Ascending aorta (tissue), 2 donors: Measurements from ENCODE around the gene C16orf74. TPM values are rescaled to one million over a fixed set of nuclear protein-coding genes. Genes with fewer than 3 reads are reported as not detected.

Experiments
- DNase-seq, 2 donors: peaks; one replicate each; pipeline ENCODE4 v3.0.0-alpha.2; 2019; ENCODE audit warnings: low spot score in 2 of 2
- H3K27ac ChIP-seq, 2 donors: fragments of 200-600 bp; sonication (generic); one replicate each; pipeline ENCODE4 v1.5.1; 2016 to 2017; ENCODE audit warnings: mild to moderate bottlenecking in 1 of 2
- H3K27me3 ChIP-seq: fragments of 200-600 bp; sonication (generic); one replicate; pipeline ENCODE4 v1.5.1; 2017
- H3K36me3 ChIP-seq, 2 donors: fragments of 200-600 bp; sonication (generic); one replicate each; pipeline ENCODE4 v1.5.1; 2016
- H3K4me1 ChIP-seq, 2 donors: fragments of 200-600 bp; sonication (generic); one replicate each; pipeline ENCODE4 v1.5.1; 2016 to 2017; ENCODE audit warnings: mild to moderate bottlenecking in 1 of 2
- H3K4me3 ChIP-seq, 2 donors: fragments of 200-600 bp; sonication (generic); one replicate each; pipeline ENCODE4 v1.5.1; 2016 to 2017; ENCODE audit warnings: mild to moderate bottlenecking in 1 of 2
- H3K9me3 ChIP-seq, 2 donors: fragments of 200-600 bp; sonication (generic); one replicate each; pipeline ENCODE4 v1.5.1; 2016
- CTCF ChIP-seq, 3 experiments: fragments of 200-600 bp in 2 of 3; fragments of 450-650 bp in 1 of 3; sonication (generic) in 2 of 3; IDR thresholded peaks; one replicate each; pipeline ENCODE4 v1.5.1; 2016 to 2019; ENCODE audit warnings: antibody characterized with exemption in 3 of 3, mild to moderate bottlenecking in 1 of 3, moderate library complexity in 1 of 3
- intact Hi-C: fragments of 100-400 bp; cut with DNase I; formaldehyde crosslinking; loops from one replicate; pipeline ENCODE4 v1.15.1; 2023
- total RNA-seq: library from RNA; depleted of rRNA; stranded (reverse); fragments of >200 nt; gene quantifications from one replicate; pipeline ENCODE4 v1.1.0, GENCODE V29; 2016

The C16orf74 gene
- total RNA-seq, 1 donor from 2014 or later = not detected

GRCh38 chr16:85759631-85760419, 8.9 kb upstream of the C16orf74 start:
- DNase-seq = no peak
- H3K4me1 ChIP-seq = no peaks in the 10 kb centered on the region
- no peaks in the 10 kb centered on the region for H3K27me3 ChIP-seq
- H3K36me3 ChIP-seq = no peaks in the 10 kb centered on the region
- no peak overlapping the region for H3K4me3 ChIP-seq
- H3K9me3 ChIP-seq = no peaks in the 10 kb centered on the region
- H3K27ac ChIP-seq = no peak overlapping the region
- intact Hi-C loops = no loop called here
- no peak for TF ChIP-seq CTCF (IDR thresholded peaks at IDR 0.05)

GRCh38 chr16:85759136-85759535, 8.2 kb upstream of the C16orf74 start:
- DNase-seq = no peak
- intact Hi-C loops = no loop called here
- no peaks in the 10 kb centered on the region for H3K27me3 ChIP-seq
- no peaks in the 10 kb centered on the region for H3K4me1 ChIP-seq
- H3K4me3 ChIP-seq = no peak overlapping the region
- H3K9me3 ChIP-seq = no peaks in the 10 kb centered on the region
- H3K36me3 ChIP-seq = no peaks in the 10 kb centered on the region
- H3K27ac ChIP-seq = no peak overlapping the region
- no peak for TF ChIP-seq CTCF (IDR thresholded peaks at IDR 0.05)

GRCh38 chr16:85757341-85757822, 6.5 kb upstream of the C16orf74 start:
- DNase-seq = no peak
- intact Hi-C loops = no loop called here
- Histone ChIP-seq H3K9me3 (no peaks in the 10 kb centered on the region), H3K4me1 (no peaks in the 10 kb centered on the region), H3K27me3 (no peaks in the 10 kb centered on the region), H3K36me3 (no peaks in the 10 kb centered on the region), H3K27ac (no peak overlapping the region), H3K4me3 (no peak overlapping the region)
- no peak for TF ChIP-seq CTCF (IDR thresholded peaks at IDR 0.05)

- Histone ChIP-seq H3K4me1 (no peaks in the 10 kb centered on the region), H3K36me3 (no peaks in the 10 kb centered on the region), H3K9me3 (no peaks in the 10 kb centered on the region), H3K27me3 (no peaks in the 10 kb centered on the region), H3K27ac (no peak overlapping the region), H3K4me3 (no peak overlapping the region)
- TF ChIP-seq CTCF (IDR thresholded peaks at IDR 0.05) = no peak
- no peak for DNase-seq
- intact Hi-C loops = no loop called here
These were observed 5.3 kb upstream of the C16orf74 start for GRCh38 chr16:85755929-85756768.

GRCh38 chr16:85754413-85754812, 3.5 kb upstream of the C16orf74 start:
- Histone ChIP-seq H3K4me3 (no peak overlapping the region), H3K36me3 (no peaks in the 10 kb centered on the region), H3K9me3 (no peaks in the 10 kb centered on the region), H3K27me3 (peaks cover 7% of the 10 kb centered on the region), H3K4me1 (peaks cover 8 to 11% of the 10 kb centered on the region in 2 donors), H3K27ac (no peak overlapping the region)
- intact Hi-C loops = no loop called here
- TF ChIP-seq CTCF (IDR thresholded peaks at IDR 0.05) = no peak
- no peak for DNase-seq
